Measurements from ENCODE around the gene B4GALT2.

GRCh38 chr1:43953361-43953760, 25.6 kb upstream of the B4GALT2 start:
- TF ChIP-seq TCF7 (IDR thresholded peaks at IDR 0.05; ENCODE audit: borderline replicate concordance) (no peak), POLR2AphosphoS5 (IDR thresholded peaks at IDR 0.05; ENCODE audit: low read length) (no peak), EGR1 (IDR thresholded peaks at IDR 0.05; ENCODE audit: borderline replicate concordance in 1 of 2, low read depth in 2 of 2, low read length in 2 of 2) (no peak), ATF2 (IDR thresholded peaks at IDR 0.05; ENCODE audit: low read length) (no peak), CTCF (IDR thresholded peaks at IDR 0.05 in 2 of 3, conservative IDR thresholded peaks at IDR 0.05 in 1 of 3; ENCODE audit: control insufficient read depth in 2 of 3, extremely low read depth in 1 of 3, insufficient read depth in 1 of 3, low read depth in 3 of 3, low read length in 3 of 3) (no peak), NRF1 (conservative IDR thresholded peaks at IDR 0.05; ENCODE audit: low read depth, low read length) (no peak), SUZ12 (IDR thresholded peaks at IDR 0.05; ENCODE audit: unreplicated experiment) (no peak), POLR2A (IDR thresholded peaks at IDR 0.05; ENCODE audit: low read depth, low read length) (no peak), ZNF24 (IDR thresholded peaks at IDR 0.05) (no peak), NFIC (IDR thresholded peaks at IDR 0.05; ENCODE audit: low read depth, low read length) (no peak), STAT1 (conservative IDR thresholded peaks at IDR 0.05) (no peak), RAD21 (IDR thresholded peaks at IDR 0.05; ENCODE audit: insufficient read depth, low read depth, low read length) (no peak)
- TF ChIP-seq, protein P1, sequence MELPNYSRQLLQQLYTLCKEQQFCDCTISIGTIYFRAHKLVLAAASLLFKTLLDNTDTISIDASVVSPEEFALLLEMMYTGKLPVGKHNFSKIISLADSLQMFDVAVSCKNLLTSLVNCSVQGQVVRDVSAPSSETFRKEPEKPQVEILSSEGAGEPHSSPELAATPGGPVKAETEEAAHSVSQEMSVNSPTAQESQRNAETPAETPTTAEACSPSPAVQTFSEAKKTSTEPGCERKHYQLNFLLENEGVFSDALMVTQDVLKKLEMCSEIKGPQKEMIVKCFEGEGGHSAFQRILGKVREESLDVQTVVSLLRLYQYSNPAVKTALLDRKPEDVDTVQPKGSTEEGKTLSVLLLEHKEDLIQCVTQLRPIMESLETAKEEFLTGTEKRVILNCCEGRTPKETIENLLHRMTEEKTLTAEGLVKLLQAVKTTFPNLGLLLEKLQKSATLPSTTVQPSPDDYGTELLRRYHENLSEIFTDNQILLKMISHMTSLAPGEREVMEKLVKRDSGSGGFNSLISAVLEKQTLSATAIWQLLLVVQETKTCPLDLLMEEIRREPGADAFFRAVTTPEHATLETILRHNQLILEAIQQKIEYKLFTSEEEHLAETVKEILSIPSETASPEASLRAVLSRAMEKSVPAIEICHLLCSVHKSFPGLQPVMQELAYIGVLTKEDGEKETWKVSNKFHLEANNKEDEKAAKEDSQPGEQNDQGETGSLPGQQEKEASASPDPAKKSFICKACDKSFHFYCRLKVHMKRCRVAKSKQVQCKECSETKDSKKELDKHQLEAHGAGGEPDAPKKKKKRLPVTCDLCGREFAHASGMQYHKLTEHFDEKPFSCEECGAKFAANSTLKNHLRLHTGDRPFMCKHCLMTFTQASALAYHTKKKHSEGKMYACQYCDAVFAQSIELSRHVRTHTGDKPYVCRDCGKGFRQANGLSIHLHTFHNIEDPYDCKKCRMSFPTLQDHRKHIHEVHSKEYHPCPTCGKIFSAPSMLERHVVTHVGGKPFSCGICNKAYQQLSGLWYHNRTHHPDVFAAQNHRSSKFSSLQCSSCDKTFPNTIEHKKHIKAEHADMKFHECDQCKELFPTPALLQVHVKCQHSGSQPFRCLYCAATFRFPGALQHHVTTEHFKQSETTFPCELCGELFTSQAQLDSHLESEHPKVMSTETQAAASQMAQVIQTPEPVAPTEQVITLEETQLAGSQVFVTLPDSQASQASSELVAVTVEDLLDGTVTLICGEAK (IDR thresholded peaks at IDR 0.05; ENCODE audit: borderline replicate concordance) = no peak

All from GM12878 (cell line).